Glutamatergic neuron (in vitro differentiated cells): ENCODE measurements around the gene TPRG1. TPM values are rescaled to one million over a fixed set of nuclear protein-coding genes. Genes with fewer than 3 reads are reported as not detected.

Experiments
- DNase-seq: peaks from one replicate; pipeline ENCODE4 v3.0.0; 2022
- H3K27ac Mint-ChIP-seq: one replicate; pipeline ENCODE4 v1.8.0; 2020; ENCODE audit warnings: mild to moderate bottlenecking, mixed read lengths, inconsistent platforms; ENCODE audit not compliant: unreplicated experiment
- H3K27me3 Mint-ChIP-seq: one replicate; pipeline ENCODE4 v1.8.0; 2020; ENCODE audit warnings: mild to moderate bottlenecking, moderate library complexity, mixed read lengths, inconsistent platforms; ENCODE audit not compliant: unreplicated experiment
- H3K36me3 Mint-ChIP-seq: one replicate; pipeline ENCODE4 v1.8.0; 2020; ENCODE audit warnings: mild to moderate bottlenecking, mixed read lengths, inconsistent platforms; ENCODE audit not compliant: unreplicated experiment
- H3K4me1 Mint-ChIP-seq: one replicate; pipeline ENCODE4 v1.8.0; 2020; ENCODE audit warnings: mild to moderate bottlenecking, low read depth, mixed read lengths, inconsistent platforms; ENCODE audit not compliant: unreplicated experiment
- H3K4me3 Mint-ChIP-seq: one replicate; pipeline ENCODE4 v1.8.0; 2020; ENCODE audit warnings: mild to moderate bottlenecking, mixed read lengths, inconsistent platforms; ENCODE audit not compliant: unreplicated experiment
- H3K9me3 Mint-ChIP-seq: one replicate; pipeline ENCODE4 v1.8.0; 2020; ENCODE audit warnings: mild to moderate bottlenecking, moderate library complexity, mixed read lengths, inconsistent platforms; ENCODE audit not compliant: unreplicated experiment
- CTCF ChIP-seq: fragments of 200-600 bp; sonication (generic); IDR thresholded peaks from one replicate; pipeline ENCODE4 v1.5.0; 2021; ENCODE audit not compliant: partially characterized antibody, unreplicated experiment
- total RNA-seq: library from RNA; stranded (reverse); fragmentation: NEBNext Ultra II Directional; extraction: Animal tissue kit (Norgen Biotek cat#: 25700); gene quantifications from one replicate; pipeline ENCODE4 v1.2.1, GENCODE V29; 2021; ENCODE audit not compliant: unreplicated experiment

TPRG1 gene
- total RNA-seq, 1 donor from 2014 or later = 1.3 TPM

DNA sequence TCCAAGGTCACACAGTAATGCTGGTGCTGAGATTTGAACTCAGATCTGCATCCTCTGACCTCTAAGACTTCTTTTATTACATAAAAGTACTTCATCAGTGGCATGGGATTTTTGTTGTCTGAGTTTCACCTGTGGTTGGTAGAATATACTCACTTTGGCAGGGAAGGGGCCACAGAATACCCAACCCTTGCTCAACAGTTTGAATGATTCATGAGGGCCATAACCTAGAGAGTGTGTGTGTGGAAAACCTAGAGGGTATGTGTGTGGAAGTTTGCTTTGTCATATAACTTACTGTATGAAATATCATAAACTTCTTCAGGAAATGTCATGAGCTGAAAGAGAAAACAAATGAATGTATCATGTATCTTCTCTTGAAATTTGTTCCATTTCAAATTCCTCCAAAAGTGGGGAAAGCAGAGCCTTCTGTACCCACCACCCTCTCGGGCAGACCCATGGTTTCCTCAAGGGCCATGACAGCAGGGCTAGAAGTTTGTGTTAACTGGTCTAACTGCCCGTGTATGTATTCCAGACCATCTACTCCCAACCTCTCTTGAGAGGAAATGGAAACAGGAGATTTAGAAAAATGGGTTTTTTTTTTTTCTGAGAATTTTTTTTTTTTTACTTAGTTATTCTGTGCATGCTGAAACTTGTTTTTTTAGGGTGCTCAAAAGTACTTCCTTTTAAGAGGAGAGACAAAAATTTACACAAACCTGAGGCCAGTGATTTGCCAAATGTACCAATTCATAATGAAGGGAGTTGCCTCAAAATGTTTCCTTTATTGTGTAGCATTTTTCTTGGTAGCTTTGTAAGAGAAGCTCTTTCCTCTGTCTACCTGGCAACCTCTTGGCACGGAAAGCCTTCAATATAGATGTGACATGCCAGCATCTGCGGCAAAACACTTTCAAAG, 127.0 kb downstream of the TPRG1 start:
- H3K9me3 Mint-ChIP-seq = no peaks in the 10 kb centered on the region
- TF ChIP-seq CTCF = no peak

GRCh38 chr3:189300345-189300744, 128.6 kb downstream of the TPRG1 start:
- Mint-ChIP-seq H3K9me3 (no peaks in the 10 kb centered on the region), H3K4me1 (no peaks in the 10 kb centered on the region), H3K27me3 (no peaks in the 10 kb centered on the region), H3K4me3 (no peak overlapping the region), H3K27ac (no peak overlapping the region), H3K36me3 (no peaks in the 10 kb centered on the region)
- no peak for DNase-seq
- no peak for TF ChIP-seq CTCF

More for the DNA sequence above, 127.0 kb downstream of the TPRG1 start:
- no peaks in the 10 kb centered on the region for H3K4me1 Mint-ChIP-seq
- no peak overlapping the region for H3K27ac Mint-ChIP-seq
- no peak for DNase-seq
- no peaks in the 10 kb centered on the region for H3K36me3 Mint-ChIP-seq
- no peaks in the 10 kb centered on the region for H3K27me3 Mint-ChIP-seq
- no peak overlapping the region for H3K4me3 Mint-ChIP-seq

- Mint-ChIP-seq H3K4me1 (no peaks in the 10 kb centered on the region), H3K36me3 (no peaks in the 10 kb centered on the region), H3K9me3 (no peaks in the 10 kb centered on the region), H3K27ac (no peak overlapping the region), H3K4me3 (no peak overlapping the region), H3K27me3 (no peaks in the 10 kb centered on the region)
- no peak for DNase-seq
- no peak for TF ChIP-seq CTCF
These were observed 129.7 kb downstream of the TPRG1 start for GRCh38 chr3:189301479-189301878.

DNA sequence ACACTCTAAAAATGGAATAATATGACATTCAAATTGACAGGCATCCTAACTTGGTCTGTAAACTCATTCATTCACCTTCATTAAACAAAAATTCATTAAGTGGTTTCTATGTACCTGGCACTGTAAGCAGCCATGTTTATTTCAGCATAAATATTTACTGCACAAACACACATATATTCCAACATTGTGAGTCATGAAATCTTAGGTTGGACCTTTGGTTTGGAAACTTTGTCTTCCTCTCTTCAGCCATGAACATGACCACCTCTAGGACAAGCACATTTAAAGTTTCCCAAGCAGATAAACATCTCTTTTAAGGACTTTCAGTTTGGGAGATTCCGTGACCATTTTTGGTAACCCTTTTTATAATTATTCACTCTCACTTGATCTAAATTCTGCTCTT, 131.8 kb downstream of the TPRG1 start:
- H3K27ac Mint-ChIP-seq = no peak overlapping the region
- DNase-seq = no peak
- no peak overlapping the region for H3K4me3 Mint-ChIP-seq
- no peaks in the 10 kb centered on the region for H3K27me3 Mint-ChIP-seq
- no peaks in the 10 kb centered on the region for H3K9me3 Mint-ChIP-seq
- TF ChIP-seq CTCF = no peak
- no peaks in the 10 kb centered on the region for H3K36me3 Mint-ChIP-seq
- H3K4me1 Mint-ChIP-seq = no peaks in the 10 kb centered on the region
